CD4-positive, CD25-positive, alpha-beta regulatory T cell (primary cell): Measurements from ENCODE around the gene LRMDA. TPM values are rescaled to one million over a fixed set of nuclear protein-coding genes. Genes with fewer than 3 reads are reported as not detected.

Source experiments
- ATAC-seq, 2 donors: fragments of 150-1000 bp; cut with Tn5 transposase; one replicate each; pipeline ENCODE4 v1.10.0; 2021; ENCODE audit warnings: low read depth in 2 of 2, moderate number of reproducible peaks in 2 of 2, moderate library complexity in 1 of 2
- DNase-seq, 3 donors: peaks; one replicate each; pipeline versions ENCODE4 v3.0.0 to v3.0.0-alpha.2; 2012 to 2022; ENCODE audit warnings: mixed read lengths in 1 of 3
- H3K27ac ChIP-seq: one replicate; pipeline ENCODE4 v1.7.0; 2013; ENCODE audit warnings: mild to moderate bottlenecking, low read length; ENCODE audit not compliant: insufficient read depth, poor library complexity, severe bottlenecking
- H3K27me3 ChIP-seq: one replicate; pipeline ENCODE4 v1.7.0; 2013; ENCODE audit warnings: low read length; ENCODE audit not compliant: control insufficient read depth, insufficient read depth
- H3K36me3 ChIP-seq: one replicate; pipeline ENCODE4 v1.7.0; 2013; ENCODE audit warnings: mild to moderate bottlenecking, low read length, moderate library complexity; ENCODE audit not compliant: control insufficient read depth, insufficient read depth
- H3K4me1 ChIP-seq: 2 replicates; pipeline ENCODE4 v1.7.0; 2013; ENCODE audit warnings: mild to moderate bottlenecking, low read length; ENCODE audit not compliant: insufficient read depth, control insufficient read depth, poor library complexity, severe bottlenecking
- H3K4me3 ChIP-seq: one replicate; pipeline ENCODE4 v1.7.0; 2013; ENCODE audit warnings: low read depth, mild to moderate bottlenecking, low read length, moderate library complexity
- H3K9me3 ChIP-seq, 2 experiments: 1 replicate in 1 of 2; 2 replicates in 1 of 2; pipeline ENCODE4 v1.7.0; 2013; ENCODE audit warnings: low read length in 2 of 2, mild to moderate bottlenecking in 1 of 2, moderate library complexity in 1 of 2; ENCODE audit not compliant: control insufficient read depth in 2 of 2
- H3K27ac Mint-ChIP-seq, 3 donors: one replicate each; pipeline ENCODE4 v1.8.0; 2020 to 2022; ENCODE audit warnings: mild to moderate bottlenecking in 3 of 3, mixed read lengths in 3 of 3, moderate library complexity in 2 of 3
- H3K27me3 Mint-ChIP-seq: one replicate; pipeline ENCODE4 v1.8.0; 2022; ENCODE audit warnings: mild to moderate bottlenecking, mixed read lengths
- H3K36me3 Mint-ChIP-seq: one replicate; pipeline ENCODE4 v1.8.0; 2020; ENCODE audit warnings: mixed read lengths
- H3K4me1 Mint-ChIP-seq, 4 donors: one replicate each; pipeline ENCODE4 v1.8.0; 2020 to 2022; ENCODE audit warnings: mixed read lengths in 4 of 4, mild to moderate bottlenecking in 1 of 4
- H3K4me3 Mint-ChIP-seq, 4 donors: one replicate each; pipeline ENCODE4 v1.8.0; 2020 to 2022; ENCODE audit warnings: mild to moderate bottlenecking in 4 of 4, mixed read lengths in 4 of 4, moderate library complexity in 3 of 4
- H3K9me3 Mint-ChIP-seq, 7 donors: one replicate each; pipeline ENCODE4 v1.8.0; 2020 to 2022; ENCODE audit warnings: mixed read lengths in 7 of 7, mild to moderate bottlenecking in 3 of 7, moderate library complexity in 2 of 7
- polyA plus RNA-seq, 4 donors: library from polyadenylated mRNA; unstranded; fragments of 300-500 nt; fragmentation: Illumina TruSeq; gene quantifications; one replicate each; pipeline ENCODE4 v1.2.3, GENCODE V29; 2021
- total RNA-seq: library from RNA; stranded (reverse); gene quantifications from one replicate; pipeline ENCODE4 v1.2.3, GENCODE V29; 2022

Gene LRMDA
- total and polyA plus RNA-seq, 5 donors from 2014 or later: 0.10 TPM; not detected in 4

GRCh38 chr10:75774783-75775490 lies 343.5 kb downstream of the LRMDA start:
- H3K27me3 ChIP-seq: peaks cover 3% of the 10 kb centered on the region
- no peak for ATAC-seq
- H3K4me3 Mint-ChIP-seq: no peak overlapping the region
- H3K4me1 Mint-ChIP-seq: peaks cover 0 to 26% (median 18%) of the 10 kb centered on the region in 4 donors
- H3K27ac ChIP-seq: no peak overlapping the region
- H3K4me1 ChIP-seq: no peaks in the 10 kb centered on the region
- H3K27ac Mint-ChIP-seq: no peak overlapping the region
- H3K36me3 Mint-ChIP-seq: peaks cover 3% of the 10 kb centered on the region
- H3K9me3 Mint-ChIP-seq: no peaks in the 10 kb centered on the region
- DNase-seq: no peak
- H3K4me3 ChIP-seq: no peak overlapping the region
- no peaks in the 10 kb centered on the region for H3K9me3 ChIP-seq
- peaks cover 7% of the 10 kb centered on the region for H3K27me3 Mint-ChIP-seq
- H3K36me3 ChIP-seq: no peaks in the 10 kb centered on the region

- Histone ChIP-seq H3K9me3 (no peaks in the 10 kb centered on the region), H3K27ac (no peak overlapping the region), H3K4me1 (no peaks in the 10 kb centered on the region), H3K36me3 (no peaks in the 10 kb centered on the region), H3K27me3 (peaks cover 8% of the 10 kb centered on the region), H3K4me3 (no peak overlapping the region)
- Mint-ChIP-seq H3K27ac (no peak overlapping the region), H3K4me3 (no peak overlapping the region), H3K9me3 (no peaks in the 10 kb centered on the region), H3K36me3 (no peaks in the 10 kb centered on the region), H3K4me1 (peaks cover 0 to 16% (median 10%) of the 10 kb centered on the region in 4 donors), H3K27me3 (peaks cover 8% of the 10 kb centered on the region)
- DNase-seq (no peak), ATAC-seq (no peak)
Measured at GRCh38 chr10:75776738-75777504, 345.5 kb downstream of the LRMDA start.

- Histone ChIP-seq H3K27ac (no peak overlapping the region), H3K4me3 (no peak overlapping the region), H3K9me3 (no peaks in the 10 kb centered on the region), H3K4me1 (no peaks in the 10 kb centered on the region), H3K27me3 (peaks cover 8% of the 10 kb centered on the region), H3K36me3 (no peaks in the 10 kb centered on the region)
- Mint-ChIP-seq H3K4me3 (no peak overlapping the region), H3K27me3 (peaks cover 8% of the 10 kb centered on the region), H3K27ac (no peak overlapping the region), H3K9me3 (peaks cover 0 to 4% (median 0%) of the 10 kb centered on the region in 7 donors), H3K4me1 (peaks cover 0 to 3% (median 0%) of the 10 kb centered on the region in 4 donors), H3K36me3 (no peaks in the 10 kb centered on the region)
- no peak for DNase-seq
- no peak for ATAC-seq
Measured at GRCh38 chr10:75778665-75779064, 347.2 kb downstream of the LRMDA start.

DNA sequence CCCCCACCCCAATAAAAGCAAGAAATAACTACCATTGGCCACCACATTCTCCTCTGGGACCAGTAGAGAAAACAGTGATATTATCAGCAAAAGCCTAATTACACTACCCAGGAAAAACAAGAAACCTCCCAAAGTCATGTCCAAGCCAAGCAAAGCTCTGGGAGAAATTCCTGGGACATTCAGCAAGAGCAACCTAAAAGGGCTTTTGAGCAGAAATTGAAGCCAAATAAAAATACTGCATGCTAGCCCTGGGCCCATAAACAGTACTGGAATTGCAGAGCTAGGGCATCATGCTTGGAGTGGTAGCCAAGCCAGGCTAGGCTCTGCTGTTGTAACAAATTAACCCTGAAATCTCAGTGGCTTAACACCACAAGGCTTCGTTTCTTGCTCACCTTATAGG lies 347.9 kb downstream of the LRMDA start:
- peaks cover 8% of the 10 kb centered on the region for H3K27me3 ChIP-seq
- no peak overlapping the region for H3K27ac ChIP-seq
- no peaks in the 10 kb centered on the region for H3K36me3 ChIP-seq
- Mint-ChIP-seq H3K4me3 (no peak overlapping the region), H3K27ac (no peak overlapping the region), H3K36me3 (no peaks in the 10 kb centered on the region), H3K9me3 (peaks cover 0 to 4% (median 0%) of the 10 kb centered on the region in 7 donors), H3K27me3 (peaks cover 8% of the 10 kb centered on the region), H3K4me1 (no peaks in the 10 kb centered on the region)
- H3K4me3 ChIP-seq: no peak overlapping the region
- H3K4me1 ChIP-seq: no peaks in the 10 kb centered on the region
- no peaks in the 10 kb centered on the region for H3K9me3 ChIP-seq
- ATAC-seq: no peak
- no peak for DNase-seq

DNA sequence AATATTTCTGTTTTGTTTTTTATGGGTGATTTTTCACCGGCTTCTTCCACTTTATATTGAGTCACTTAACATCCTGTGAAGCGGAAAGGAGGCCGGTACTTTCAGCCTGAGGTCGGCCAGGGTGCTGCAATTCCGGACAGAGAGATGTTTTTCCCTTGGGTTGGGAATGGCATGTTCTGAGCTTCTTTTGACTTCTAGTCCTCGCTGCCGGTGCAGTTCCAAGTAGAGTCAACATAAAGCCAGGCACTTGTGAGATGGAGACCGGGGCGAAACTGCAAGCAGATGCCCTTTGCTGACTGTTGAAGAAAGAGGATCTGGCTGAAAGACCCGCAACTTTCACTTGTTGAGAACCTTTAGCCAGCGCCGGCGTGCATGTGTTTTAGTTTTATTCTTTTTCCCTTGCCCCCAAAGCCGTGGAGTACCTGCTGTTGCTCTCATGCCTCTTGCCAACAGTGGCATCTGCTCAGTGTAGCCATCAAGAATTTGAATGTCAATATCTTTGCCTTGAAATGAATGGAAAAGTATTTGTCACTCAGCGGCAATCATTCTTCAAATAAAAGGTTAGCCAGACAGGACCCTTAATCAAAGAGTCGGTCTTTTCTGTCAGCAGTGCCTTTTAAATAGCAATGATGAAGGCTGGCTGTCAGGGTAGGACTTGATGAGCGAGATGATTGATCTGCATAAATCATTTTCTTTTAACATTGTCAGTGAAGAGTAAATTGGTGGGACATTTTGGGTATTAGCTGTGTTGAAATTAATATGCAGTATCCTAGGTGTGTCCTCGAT lies 351.2 kb downstream of the LRMDA start:
- no peak overlapping the region for H3K4me3 ChIP-seq
- peaks cover 0 to 4% (median 0%) of the 10 kb centered on the region in 7 donors for H3K9me3 Mint-ChIP-seq
- no peaks in the 10 kb centered on the region for H3K4me1 ChIP-seq
- no peak overlapping the region for H3K27ac ChIP-seq
- H3K4me3 Mint-ChIP-seq: no peak overlapping the region
- no peaks in the 10 kb centered on the region for H3K9me3 ChIP-seq
- ATAC-seq: no peak
- H3K4me1 Mint-ChIP-seq: no peaks in the 10 kb centered on the region
- H3K27ac Mint-ChIP-seq: no peak overlapping the region
- peaks cover 8% of the 10 kb centered on the region for H3K27me3 ChIP-seq
- no peaks in the 10 kb centered on the region for H3K36me3 ChIP-seq
- H3K36me3 Mint-ChIP-seq: no peaks in the 10 kb centered on the region
- H3K27me3 Mint-ChIP-seq: peaks cover 8% of the 10 kb centered on the region
- DNase-seq: no peak

DNA sequence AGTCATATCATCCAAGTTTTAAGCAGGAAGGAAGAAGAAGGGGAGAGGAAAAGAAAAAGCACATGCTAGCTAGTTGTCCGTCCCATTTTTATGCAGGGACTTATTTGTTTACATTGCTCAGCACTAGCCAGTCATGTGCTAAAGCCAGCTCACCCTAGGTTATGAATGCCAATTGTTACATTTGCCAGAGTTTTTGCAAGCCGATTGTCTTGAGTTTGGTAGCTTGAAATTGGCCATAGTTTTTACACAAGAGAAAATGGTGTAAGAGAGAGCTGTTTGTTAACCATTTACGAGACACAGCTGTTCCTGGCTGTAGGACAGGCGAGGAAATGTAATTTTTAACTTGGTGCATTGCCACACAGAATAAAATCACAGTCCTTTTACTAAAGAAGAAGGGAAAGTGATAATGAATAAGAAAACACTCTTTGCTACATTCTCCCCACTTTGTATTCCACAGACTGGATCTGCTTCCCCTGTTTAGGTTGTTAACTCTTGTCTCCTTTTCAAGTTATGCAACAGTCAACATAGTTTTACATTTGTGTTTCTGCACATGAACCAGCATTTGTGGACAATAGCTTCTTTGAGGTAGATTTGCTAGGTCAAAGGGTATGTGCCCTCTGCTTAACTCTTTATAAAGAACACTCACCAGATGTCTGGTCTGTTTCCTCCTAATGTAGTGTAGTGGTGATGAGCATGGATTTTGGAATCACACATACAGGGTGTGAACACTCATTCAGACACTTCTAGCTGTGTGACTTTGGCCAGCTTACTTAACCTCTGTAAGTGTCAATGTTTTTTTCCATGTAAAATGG lies 357.2 kb downstream of the LRMDA start:
- H3K27me3 ChIP-seq: no peaks in the 10 kb centered on the region
- no peak overlapping the region for H3K4me3 ChIP-seq
- Mint-ChIP-seq H3K36me3 (no peaks in the 10 kb centered on the region), H3K27me3 (peaks cover 8% of the 10 kb centered on the region), H3K4me1 (no peaks in the 10 kb centered on the region), H3K9me3 (peaks cover 0 to 3% (median 0%) of the 10 kb centered on the region in 7 donors), H3K27ac (no peak overlapping the region), H3K4me3 (no peak overlapping the region)
- H3K27ac ChIP-seq: no peak overlapping the region
- H3K4me1 ChIP-seq: no peaks in the 10 kb centered on the region
- ATAC-seq (no peak), DNase-seq (no peak)
- H3K36me3 ChIP-seq: no peaks in the 10 kb centered on the region
- H3K9me3 ChIP-seq: no peaks in the 10 kb centered on the region

DNA sequence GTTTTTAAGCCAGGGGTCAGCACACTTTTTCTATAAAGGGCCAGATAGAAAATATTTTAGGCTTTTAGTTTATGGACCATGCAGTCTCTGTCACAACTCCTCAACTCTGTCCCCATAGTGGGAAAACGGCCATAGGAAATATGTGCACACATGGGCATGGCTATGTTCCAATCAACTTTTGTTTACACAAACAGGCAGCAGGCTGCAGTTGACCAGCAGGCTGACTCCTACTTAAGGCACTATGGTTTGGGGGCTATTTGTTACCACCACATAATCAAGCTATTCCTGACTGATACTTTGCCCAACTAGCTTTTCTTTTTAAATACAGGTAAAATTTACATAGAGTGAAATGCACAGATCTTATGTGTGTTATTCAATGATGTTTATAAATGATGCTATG lies 362.4 kb downstream of the LRMDA start:
- Mint-ChIP-seq H3K27ac (no peak overlapping the region), H3K4me3 (no peak overlapping the region), H3K36me3 (no peaks in the 10 kb centered on the region), H3K4me1 (no peaks in the 10 kb centered on the region), H3K9me3 (peaks cover 0 to 5% (median 3%) of the 10 kb centered on the region in 7 donors), H3K27me3 (peaks cover 4% of the 10 kb centered on the region)
- Histone ChIP-seq H3K9me3 (no peaks in the 10 kb centered on the region), H3K27ac (no peak overlapping the region), H3K36me3 (no peaks in the 10 kb centered on the region), H3K27me3 (no peaks in the 10 kb centered on the region), H3K4me1 (no peaks in the 10 kb centered on the region), H3K4me3 (no peak overlapping the region)
- DNase-seq (no peak), ATAC-seq (no peak)
